Endometrium (tissue), 2 donors: ENCODE measurements around the gene DNAH10.

Source experiments
- FAIRE-seq: peaks from 2 replicates; lab custom pipeline; 2012; peaks lifted over from hg19 to GRCh38; lab: Jason Lieb, UNC
- donor health status: control.
- donor health status: control.

The DNAH10 gene

DNA sequence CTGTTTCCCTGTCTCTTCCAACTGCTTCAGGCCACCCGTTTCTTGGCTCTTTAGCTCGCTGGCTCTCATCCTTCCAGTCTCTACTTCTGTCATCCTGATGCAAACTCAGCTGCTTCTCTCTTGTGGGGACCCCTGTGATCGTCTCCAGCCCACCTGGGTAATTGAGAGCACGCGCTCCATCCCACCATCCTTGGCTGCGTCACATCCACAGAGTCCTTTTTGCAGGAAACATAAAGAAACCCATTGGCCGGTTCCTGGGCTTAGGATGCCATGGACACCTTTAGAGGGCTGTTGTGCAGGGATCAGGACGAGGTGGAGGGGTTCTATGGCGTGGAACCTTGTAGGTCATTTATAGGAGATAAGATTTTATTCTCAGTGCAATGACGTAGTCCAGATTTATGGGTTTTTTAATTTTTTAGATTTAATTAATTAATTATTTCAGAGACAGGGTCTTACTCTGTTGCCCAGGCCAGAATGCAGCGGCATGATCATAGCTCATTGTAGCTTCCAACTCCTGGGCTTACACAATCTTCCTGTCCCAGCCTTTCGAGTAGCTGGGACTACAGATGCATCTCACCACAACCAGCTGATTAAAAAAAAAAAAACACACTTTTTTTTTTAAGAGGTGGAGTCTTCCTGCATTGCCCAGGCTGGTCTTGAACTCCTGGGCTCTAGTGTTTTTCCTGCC, 127.9 kb downstream of the DNAH10 start:
- no peak for FAIRE-seq

DNA sequence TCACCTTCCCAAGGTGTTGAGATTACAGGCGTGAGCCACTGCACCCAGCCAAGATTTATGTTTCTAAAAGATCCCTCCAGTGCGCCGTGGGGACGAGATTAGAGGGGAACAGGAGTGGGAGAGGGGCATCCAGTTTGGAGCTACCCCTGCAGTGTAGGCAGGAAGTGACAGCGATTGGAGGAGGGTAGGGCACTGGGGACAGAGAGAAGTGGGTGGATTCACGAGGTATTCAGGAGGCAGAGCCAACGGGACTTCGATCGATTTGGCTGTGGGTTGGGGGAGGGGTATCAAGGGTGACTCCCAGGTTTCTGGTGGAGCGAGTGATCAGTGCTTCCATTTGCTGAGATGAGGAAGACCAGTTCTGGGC, 128.4 kb downstream of the DNAH10 start:
- no peak for FAIRE-seq

DNA sequence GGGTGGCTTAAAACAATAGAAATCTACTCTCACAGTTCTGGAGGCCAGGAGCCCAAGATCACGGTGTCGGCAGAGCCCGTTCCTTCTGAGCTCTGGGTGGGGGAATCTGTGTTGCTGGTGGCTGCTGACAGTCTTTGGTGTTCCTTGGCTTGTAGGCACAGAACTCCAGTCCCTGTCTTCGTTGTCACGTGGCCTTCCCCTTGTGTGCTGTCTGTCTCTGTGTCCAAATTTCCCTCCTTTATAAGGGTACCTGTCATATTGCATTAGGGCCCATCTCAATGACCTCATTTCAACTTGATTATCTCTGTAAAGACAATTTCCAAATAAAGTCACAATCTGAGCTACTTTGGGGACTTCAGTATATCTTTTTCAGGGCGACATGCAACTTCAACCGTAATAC, 128.9 kb downstream of the DNAH10 start:
- FAIRE-seq = no peak

GRCh38 chr12:123891516-123892179, 129.5 kb downstream of the DNAH10 start:
- no peak for FAIRE-seq

DNA sequence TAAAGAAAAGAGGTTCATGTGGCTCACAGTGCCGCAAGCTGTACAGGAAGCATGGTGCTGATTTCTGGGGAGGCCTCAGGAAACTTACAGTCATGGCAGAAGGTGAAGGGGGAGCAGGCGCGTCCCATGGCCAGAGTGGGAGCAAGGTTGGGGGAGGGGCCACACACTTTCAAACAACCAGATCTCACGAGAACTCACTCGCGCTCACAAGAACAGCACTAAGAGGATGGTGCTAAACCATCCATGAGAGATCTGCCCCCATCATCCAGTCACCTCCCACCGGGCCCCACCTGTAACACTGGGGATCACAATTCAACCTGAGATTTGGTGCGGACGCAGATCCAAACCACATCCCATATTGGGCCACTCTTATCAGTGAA, 130.1 kb downstream of the DNAH10 start:
- no peak for FAIRE-seq

- FAIRE-seq = no peak
These were observed 130.8 kb downstream of the DNAH10 start for GRCh38 chr12:123892853-123893252.

GRCh38 chr12:123893276-123893675, 131.2 kb downstream of the DNAH10 start:
- FAIRE-seq = no peak

DNA sequence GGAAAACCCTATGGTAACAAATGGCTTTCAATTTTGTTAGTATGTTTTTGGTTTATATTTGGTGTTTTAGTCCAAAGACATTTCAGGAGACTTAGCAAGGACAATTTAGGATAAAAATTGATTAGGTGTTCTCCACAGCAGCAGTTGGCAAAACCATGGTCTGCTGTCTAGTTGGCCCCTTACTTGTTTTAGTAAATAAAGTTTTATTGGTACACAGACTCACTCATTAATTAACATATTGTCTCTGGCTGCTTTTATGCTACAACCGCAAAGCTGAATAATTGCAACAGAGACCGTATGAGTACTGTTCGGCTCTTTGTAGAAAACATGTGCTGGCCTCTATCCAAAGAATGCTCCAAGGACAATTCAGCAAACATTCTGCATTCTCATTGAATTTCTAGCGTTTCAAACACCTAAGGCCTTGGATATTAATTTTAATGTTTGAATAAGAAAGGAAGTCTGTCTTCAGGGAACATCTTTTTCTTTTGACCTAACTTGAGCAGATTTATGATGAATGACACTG, 132.8 kb downstream of the DNAH10 start:
- no peak for FAIRE-seq

DNA sequence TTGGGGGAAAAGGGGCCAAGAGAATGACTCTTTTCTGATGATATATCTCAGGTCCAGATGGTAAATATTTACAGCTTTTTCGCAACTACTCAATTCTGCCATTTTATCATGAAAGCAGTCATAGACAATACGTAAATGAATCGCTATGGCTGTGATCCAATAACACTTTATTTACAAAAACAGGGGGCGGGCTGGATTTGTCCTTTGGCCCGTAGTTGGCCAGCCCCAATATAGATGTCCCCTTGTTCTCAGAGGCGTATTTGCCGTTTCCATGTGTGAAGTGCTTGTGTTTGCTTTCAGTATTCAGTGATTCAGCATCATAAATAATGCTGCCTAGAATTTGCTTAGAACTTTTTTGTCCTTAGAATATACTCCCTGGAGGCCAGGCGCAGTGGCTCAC, 133.3 kb downstream of the DNAH10 start:
- FAIRE-seq = no peak

- no peak for FAIRE-seq
These were observed 134.7 kb downstream of the DNAH10 start for GRCh38 chr12:123896767-123897166.

DNA sequence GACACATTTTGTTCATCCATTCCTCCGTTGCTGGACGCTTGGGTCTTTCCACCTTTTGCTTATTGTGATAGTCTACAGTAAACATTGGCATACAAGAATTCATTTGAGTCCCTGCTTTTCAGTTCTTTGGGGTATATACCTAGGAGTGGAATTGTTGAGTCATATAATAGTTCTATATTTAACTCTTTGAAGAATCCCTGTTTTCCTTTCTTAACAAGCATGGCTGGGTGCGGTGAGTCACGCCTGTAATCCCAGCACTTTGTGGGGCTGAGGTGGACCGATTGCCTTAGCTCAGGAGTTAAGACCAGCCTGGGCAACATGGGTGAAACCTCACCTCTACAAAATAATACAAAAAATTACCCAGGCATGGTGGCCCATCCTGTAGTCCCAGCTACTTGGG, 135.1 kb downstream of the DNAH10 start:
- no peak for FAIRE-seq

- no peak for FAIRE-seq
These were observed 136.6 kb downstream of the DNAH10 start for GRCh38 chr12:123898673-123899072.

DNA sequence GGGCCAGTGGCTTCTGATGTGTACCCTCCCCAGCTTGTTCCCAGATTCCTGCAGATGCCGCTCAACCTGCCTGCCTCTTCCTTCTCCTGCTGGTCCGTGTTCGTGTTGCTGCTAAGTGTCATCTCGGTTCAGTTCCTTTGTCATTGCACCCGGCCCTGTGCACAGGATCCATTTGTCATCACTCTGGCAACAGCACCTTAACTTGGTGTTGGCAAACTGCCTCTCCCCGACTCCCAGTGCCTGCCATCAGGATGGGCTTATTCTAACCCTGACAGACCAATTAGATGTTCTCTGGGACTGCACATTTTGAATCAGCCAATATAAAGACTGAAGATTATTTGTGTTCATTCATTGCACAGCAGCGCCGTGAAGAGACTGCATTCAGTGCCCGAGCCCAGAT, 137.3 kb downstream of the DNAH10 start:
- FAIRE-seq = no peak

- FAIRE-seq = no peak
These were observed 138.8 kb downstream of the DNAH10 start for GRCh38 chr12:123900871-123901376.

GRCh38 chr12:123902821-123903220, 140.7 kb downstream of the DNAH10 start:
- no peak for FAIRE-seq

DNA sequence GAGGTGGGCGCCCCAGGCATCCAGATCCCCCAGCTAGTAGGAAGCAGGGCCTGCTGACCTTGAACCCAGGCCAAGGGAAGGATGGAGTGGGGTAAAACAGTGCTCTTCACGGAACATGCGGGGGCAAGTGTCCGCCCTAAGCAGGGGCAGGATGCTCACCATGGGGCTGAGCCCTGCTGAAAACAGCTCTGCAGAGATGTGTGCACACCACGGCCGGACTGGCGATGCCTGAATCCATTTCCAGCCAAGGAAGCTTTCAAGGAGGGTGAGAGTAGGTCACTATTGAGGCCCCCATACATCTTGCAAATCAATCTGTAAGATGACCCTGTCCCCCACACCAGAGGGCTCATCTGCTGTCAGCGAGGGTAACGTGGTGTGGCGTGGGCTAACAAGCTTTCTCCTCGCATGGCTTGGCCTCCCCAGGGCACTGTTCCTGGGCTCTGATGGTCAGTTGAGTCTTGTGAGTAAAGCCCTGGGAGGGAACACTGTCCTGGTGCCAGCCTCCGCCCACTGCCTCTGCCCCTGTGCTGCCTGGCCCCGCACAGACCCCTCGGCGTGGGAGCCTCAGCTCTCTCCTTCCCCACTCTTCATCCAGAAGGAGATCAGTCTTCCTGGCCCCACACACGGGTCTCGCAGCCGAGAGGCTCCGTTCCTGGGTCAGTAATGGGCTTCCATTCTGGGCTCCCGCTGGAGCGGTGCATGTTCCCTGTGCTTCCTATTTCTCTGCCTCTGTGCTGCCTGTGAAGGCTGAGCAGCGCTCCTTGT, 141.4 kb downstream of the DNAH10 start:
- FAIRE-seq = no peak

DNA sequence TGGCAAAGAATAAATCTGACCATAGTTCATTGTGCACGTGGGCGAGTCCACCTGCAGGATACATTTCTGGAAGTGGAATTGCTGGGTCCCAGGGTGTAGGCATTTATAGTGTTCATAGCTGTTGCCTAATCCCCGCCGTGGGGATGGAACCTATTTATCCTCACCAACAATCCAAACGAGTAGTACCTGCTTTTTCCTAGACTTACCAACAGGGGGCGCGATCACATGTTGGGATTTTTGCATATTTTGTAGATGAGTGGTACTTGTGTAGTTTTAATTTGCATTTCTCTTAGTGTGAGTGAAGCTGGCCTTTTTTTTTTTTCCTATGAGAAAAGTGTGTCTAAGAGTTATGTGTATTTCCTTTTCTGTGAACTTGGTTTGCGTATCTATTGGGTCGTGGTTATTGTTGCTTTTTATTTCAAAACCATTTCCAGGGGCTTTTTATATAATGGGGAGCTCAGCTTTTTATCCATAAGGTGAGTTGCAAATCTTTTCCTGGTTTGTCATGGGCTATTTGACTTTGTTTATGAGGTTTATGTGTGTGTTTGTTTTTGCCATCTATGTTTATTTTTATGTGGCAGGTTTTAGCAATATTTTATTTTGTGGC, 143.3 kb downstream of the DNAH10 start:
- peak; percentile 51 for FAIRE-seq

DNA sequence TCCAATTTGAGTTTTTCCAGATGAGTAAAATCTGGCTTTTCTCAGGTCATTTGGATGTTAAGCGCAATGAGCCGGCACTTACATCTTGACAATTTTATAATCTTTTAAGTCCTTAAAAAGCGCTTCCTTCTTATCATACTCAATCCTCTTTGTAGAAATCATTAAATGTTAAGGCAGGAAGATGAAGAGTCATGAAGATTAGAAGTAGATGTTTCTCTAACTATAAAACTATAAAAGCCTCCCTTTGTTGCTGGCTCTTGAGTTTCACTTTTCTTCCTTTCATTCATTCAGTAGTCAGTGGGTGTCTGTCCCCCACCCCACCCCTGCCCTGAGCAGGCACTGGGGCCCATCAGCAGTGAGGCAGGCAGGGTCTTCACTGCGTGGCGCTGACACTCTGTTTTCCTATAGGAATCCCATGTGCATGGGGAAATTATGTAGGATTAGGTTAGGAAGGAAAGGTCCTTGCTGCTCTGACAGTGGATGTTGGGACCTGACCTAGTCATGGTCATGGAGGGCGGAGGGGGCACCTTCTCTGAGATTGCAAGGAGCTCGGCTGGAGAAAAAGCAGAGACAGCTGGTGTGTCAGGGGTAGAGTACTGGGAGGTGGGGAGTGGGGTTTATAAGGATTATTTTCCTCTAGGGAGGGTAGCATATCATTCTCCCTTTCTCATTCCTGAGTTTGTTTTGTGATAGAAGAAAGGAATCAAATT, 144.8 kb downstream of the DNAH10 start:
- FAIRE-seq = peak; percentile 70

- FAIRE-seq = no peak
These were observed 145.8 kb downstream of the DNAH10 start for GRCh38 chr12:123907726-123908476.

DNA sequence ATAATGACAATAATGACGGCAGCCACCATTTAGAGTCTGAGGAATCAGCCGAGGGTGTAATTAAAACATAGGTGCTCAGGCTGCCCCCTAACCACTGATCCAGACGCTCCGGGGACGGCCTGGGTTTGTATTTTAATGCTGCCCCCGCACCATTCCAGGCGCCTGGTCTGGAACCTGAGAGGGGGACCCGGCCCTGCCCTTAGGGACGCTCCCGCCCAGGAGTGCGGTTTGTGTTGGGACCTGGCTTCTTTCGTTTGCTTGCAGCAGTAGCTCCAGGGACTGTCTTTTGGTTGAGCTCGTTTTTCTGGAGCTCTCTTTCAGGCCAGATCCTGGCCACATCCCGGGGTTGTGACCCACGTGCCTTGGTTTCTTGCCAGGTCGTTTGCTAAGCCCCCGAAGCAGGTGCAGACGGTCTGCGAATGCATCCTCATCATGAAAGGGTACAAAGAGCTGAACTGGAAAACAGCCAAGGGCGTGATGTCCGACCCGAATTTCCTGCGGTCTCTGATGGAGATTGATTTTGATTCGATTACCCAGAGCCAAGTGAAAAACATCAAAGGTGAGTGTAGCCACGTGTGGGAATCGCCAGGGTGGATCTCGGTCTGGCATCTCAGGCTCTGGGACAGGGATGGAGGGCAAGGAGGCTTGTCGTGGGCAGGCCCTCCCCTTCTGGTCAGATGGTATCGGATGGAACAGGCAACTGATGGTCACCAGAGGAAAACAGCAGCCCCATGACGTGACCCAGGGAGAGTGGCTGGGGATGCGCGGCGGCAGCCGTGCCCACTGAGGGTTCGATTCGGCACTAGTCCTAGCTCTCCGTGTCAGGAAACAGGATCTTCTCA, 147.0 kb downstream of the DNAH10 start:
- no peak for FAIRE-seq
